WTC11 (cell line): ENCODE measurements around the gene U2AF2. TPM values are rescaled to one million over a fixed set of nuclear protein-coding genes. Genes with fewer than 3 reads are reported as not detected.

ENCODE experiments used
- ATAC-seq: fragments of 200-7000 bp; cut with Tn5 transposase; 2 replicates; pipeline ENCODE4 v1.10.0; 2021; ENCODE audit warnings: mild to moderate bottlenecking, moderate library complexity
- CTCF ChIA-PET: fragments of 300-600 bp; sonication (Branson Sonifier 250); formaldehyde crosslinking; loops from one replicate; lab custom pipeline; 2021; ENCODE audit warnings: antibody characterized with exemption; lab: Charles Lee
- POLR2A ChIA-PET: fragments of 350-600 bp; sonication (Branson Sonifier 250); formaldehyde crosslinking; loops from one replicate; lab custom pipeline; 2021; ENCODE audit warnings: antibody characterized with exemption; lab: Charles Lee
- DNase-seq: peaks from one replicate; pipeline ENCODE4 v3.0.0; 2021; ENCODE audit warnings: low spot score
- H3K27ac Mint-ChIP-seq: 2 replicates; pipeline ENCODE4 v1.8.0; 2021; ENCODE audit warnings: mixed read lengths
- H3K27me3 Mint-ChIP-seq: 2 replicates; pipeline ENCODE4 v1.8.0; 2021; ENCODE audit warnings: low read depth, mild to moderate bottlenecking, moderate library complexity, mixed read lengths
- H3K36me3 Mint-ChIP-seq: 2 replicates; pipeline ENCODE4 v1.8.0; 2021; ENCODE audit warnings: mixed read lengths
- H3K4me1 Mint-ChIP-seq: 2 replicates; pipeline ENCODE4 v1.8.0; 2022; ENCODE audit warnings: mixed read lengths
- H3K4me3 Mint-ChIP-seq: 2 replicates; pipeline ENCODE4 v1.8.0; 2021; ENCODE audit warnings: mild to moderate bottlenecking, moderate library complexity, mixed read lengths
- H3K9me3 Mint-ChIP-seq: 2 replicates; pipeline ENCODE4 v1.8.0; 2021; ENCODE audit warnings: mixed read lengths
- CREB1 ChIP-seq: sonication (generic); formaldehyde crosslinking; IDR thresholded peaks from 2 replicates; pipeline ENCODE4 v1.8.0; 2023; ENCODE audit warnings: mild to moderate bottlenecking, missing genetic modification reagents
- ESRRA ChIP-seq: sonication (generic); formaldehyde crosslinking; IDR thresholded peaks from 2 replicates; pipeline ENCODE4 v1.8.1; 2022; ENCODE audit warnings: mild to moderate bottlenecking, missing genetic modification reagents, borderline replicate concordance
- ETV6 ChIP-seq: sonication (generic); formaldehyde crosslinking; IDR thresholded peaks from 2 replicates; pipeline ENCODE4 v1.8.1; 2022; ENCODE audit warnings: mild to moderate bottlenecking, missing genetic modification reagents
- FOXJ3 ChIP-seq: sonication (generic); formaldehyde crosslinking; IDR thresholded peaks from 2 replicates; pipeline ENCODE4 v1.9.0; 2021; ENCODE audit warnings: missing genetic modification reagents, mild to moderate bottlenecking, borderline replicate concordance
- GABPB1 ChIP-seq: sonication (generic); formaldehyde crosslinking; IDR thresholded peaks from 2 replicates; pipeline ENCODE4 v1.8.1; 2023; ENCODE audit warnings: mild to moderate bottlenecking, missing genetic modification reagents
- GTF2I ChIP-seq: fragments of 250-450 bp; sonication (Bioruptor Pico); conservative IDR thresholded peaks from 2 replicates; pipeline ENCODE4 v1.4.0; 2021; ENCODE audit warnings: mild to moderate bottlenecking
- KAT7 ChIP-seq: sonication (generic); formaldehyde crosslinking; IDR thresholded peaks from 2 replicates; pipeline ENCODE4 v1.8.1; 2023; ENCODE audit warnings: missing genetic modification reagents, mild to moderate bottlenecking, borderline replicate concordance
- NFYB ChIP-seq: sonication (generic); formaldehyde crosslinking; conservative IDR thresholded peaks from 2 replicates; pipeline ENCODE4 v1.8.0; 2022; ENCODE audit warnings: low read depth, missing genetic modification reagents
- ZNF263 ChIP-seq: sonication (generic); formaldehyde crosslinking; IDR thresholded peaks from 2 replicates; pipeline ENCODE4 v1.8.1; 2022; ENCODE audit warnings: low read depth, mild to moderate bottlenecking, moderate library complexity, missing genetic modification reagents
- total RNA-seq: library from RNA; stranded (reverse); gene quantifications from 3 replicates; pipeline ENCODE4 v1.2.3, GENCODE V29; 2021
- TF ChIP-seq, protein P1 (sequence below): fragments of 200-600 bp; IDR thresholded peaks from 2 replicates; pipeline ENCODE4 v1.8.0; 2022; ENCODE audit warnings: antibody characterized with exemption
- TF ChIP-seq, protein P2 (sequence below): sonication (generic); formaldehyde crosslinking; IDR thresholded peaks from 2 replicates; pipeline ENCODE4 v1.8.1; 2023; ENCODE audit warnings: mild to moderate bottlenecking, missing genetic modification reagents
- TF ChIP-seq, protein P3 (sequence below): sonication (generic); formaldehyde crosslinking; IDR thresholded peaks from 2 replicates; pipeline ENCODE4 v1.8.1; 2022; ENCODE audit warnings: mild to moderate bottlenecking, moderate library complexity, missing genetic modification reagents
- TF ChIP-seq, protein P4 (sequence below): sonication (generic); formaldehyde crosslinking; IDR thresholded peaks from 2 replicates; pipeline ENCODE4 v1.8.1; 2022; ENCODE audit warnings: low read depth, mild to moderate bottlenecking, moderate library complexity, missing genetic modification reagents, borderline replicate concordance
- TF ChIP-seq, protein P5 (sequence below): fragments of 250-450 bp; sonication (Bioruptor Pico); conservative IDR thresholded peaks from 2 replicates; pipeline ENCODE4 v1.9.0; 2021; ENCODE audit warnings: mild to moderate bottlenecking
- TF ChIP-seq, protein P6 (sequence below): sonication (generic); formaldehyde crosslinking; IDR thresholded peaks from 2 replicates; pipeline ENCODE4 v1.8.1; 2023; ENCODE audit warnings: mild to moderate bottlenecking, missing genetic modification reagents, moderate library complexity

U2AF2 gene
- total RNA-seq, 1 experiment from 2014 or later = 302 TPM

DNA sequence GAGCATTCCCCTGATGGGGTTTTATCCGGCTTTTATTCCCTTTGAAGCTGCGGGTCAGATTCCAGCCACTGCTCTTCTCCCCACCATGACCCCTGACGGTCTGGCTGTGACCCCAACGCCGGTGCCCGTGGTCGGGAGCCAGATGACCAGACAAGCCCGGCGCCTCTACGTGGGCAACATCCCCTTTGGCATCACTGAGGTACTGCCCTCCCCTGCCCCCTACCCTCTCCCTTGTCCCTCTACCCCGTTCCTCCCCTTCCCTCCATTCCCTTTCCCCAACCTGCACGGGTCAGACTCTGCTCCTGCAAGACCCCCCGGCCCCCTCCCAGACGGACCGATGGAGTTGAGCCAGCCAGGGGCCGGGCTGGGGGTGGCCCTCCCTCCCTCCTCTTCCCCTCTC is 6.2 kb downstream of the U2AF2 start (continued):
- TF ChIP-seq, protein P1, sequence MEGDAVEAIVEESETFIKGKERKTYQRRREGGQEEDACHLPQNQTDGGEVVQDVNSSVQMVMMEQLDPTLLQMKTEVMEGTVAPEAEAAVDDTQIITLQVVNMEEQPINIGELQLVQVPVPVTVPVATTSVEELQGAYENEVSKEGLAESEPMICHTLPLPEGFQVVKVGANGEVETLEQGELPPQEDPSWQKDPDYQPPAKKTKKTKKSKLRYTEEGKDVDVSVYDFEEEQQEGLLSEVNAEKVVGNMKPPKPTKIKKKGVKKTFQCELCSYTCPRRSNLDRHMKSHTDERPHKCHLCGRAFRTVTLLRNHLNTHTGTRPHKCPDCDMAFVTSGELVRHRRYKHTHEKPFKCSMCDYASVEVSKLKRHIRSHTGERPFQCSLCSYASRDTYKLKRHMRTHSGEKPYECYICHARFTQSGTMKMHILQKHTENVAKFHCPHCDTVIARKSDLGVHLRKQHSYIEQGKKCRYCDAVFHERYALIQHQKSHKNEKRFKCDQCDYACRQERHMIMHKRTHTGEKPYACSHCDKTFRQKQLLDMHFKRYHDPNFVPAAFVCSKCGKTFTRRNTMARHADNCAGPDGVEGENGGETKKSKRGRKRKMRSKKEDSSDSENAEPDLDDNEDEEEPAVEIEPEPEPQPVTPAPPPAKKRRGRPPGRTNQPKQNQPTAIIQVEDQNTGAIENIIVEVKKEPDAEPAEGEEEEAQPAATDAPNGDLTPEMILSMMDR = no peak
- TF ChIP-seq ZNF263 (CRISPR knock-in tag) = no peak
- TF ChIP-seq ESRRA (CRISPR knock-in tag) = no peak
- no peak for TF ChIP-seq NFYB
- TF ChIP-seq, protein P2, sequence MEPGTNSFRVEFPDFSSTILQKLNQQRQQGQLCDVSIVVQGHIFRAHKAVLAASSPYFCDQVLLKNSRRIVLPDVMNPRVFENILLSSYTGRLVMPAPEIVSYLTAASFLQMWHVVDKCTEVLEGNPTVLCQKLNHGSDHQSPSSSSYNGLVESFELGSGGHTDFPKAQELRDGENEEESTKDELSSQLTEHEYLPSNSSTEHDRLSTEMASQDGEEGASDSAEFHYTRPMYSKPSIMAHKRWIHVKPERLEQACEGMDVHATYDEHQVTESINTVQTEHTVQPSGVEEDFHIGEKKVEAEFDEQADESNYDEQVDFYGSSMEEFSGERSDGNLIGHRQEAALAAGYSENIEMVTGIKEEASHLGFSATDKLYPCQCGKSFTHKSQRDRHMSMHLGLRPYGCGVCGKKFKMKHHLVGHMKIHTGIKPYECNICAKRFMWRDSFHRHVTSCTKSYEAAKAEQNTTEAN (CRISPR knock-in tag) = no peak

DNA sequence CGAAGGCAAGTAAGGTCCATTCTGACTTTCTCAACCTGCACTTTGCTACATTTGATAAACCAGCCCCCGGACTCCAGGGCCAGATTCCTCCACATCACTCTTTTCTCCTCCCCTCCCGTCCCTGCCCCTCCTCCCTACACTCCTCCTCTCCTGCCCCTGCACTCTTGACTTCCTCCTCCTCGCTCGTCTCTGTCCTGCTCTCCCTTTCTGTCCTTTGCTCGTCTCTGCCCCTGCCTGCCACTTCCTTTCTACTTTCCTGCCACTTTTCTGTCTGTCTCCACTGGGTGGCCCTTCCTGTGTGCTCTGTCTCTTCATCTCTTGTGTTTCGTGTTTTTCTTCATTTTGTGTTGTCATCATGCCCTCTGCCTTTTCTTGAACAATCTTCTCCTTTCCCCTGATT is 7.0 kb downstream of the U2AF2 start:
- Mint-ChIP-seq H3K9me3 (no peaks in the 10 kb centered on the region), H3K36me3 (peaks cover 53% of the 10 kb centered on the region), H3K27me3 (no peaks in the 10 kb centered on the region; the same call in 1 of the 2 replicates), H3K27ac (peak overlapping the region; percentile 17; the same call in 1 of the 2 replicates), H3K4me1 (peaks cover 20% of the 10 kb centered on the region), H3K4me3 (no peak overlapping the region)
- no peak for DNase-seq
- ChIA-PET POLR2A (no interaction called here), CTCF (interaction anchor here (1.0 kb wide), 1 partner anchor 10 kb away, joined by 3 read pairs; no protein-coding TSS in a partner anchor)
- no peak for ATAC-seq
- TF ChIP-seq ETV6 (CRISPR knock-in tag) (no peak), FOXJ3 (no peak), CREB1 (CRISPR knock-in tag) (no peak), KAT7 (CRISPR knock-in tag) (no peak), GABPB1 (CRISPR knock-in tag) (no peak), GTF2I (CRISPR knock-in tag) (no peak)
- TF ChIP-seq, protein P3, sequence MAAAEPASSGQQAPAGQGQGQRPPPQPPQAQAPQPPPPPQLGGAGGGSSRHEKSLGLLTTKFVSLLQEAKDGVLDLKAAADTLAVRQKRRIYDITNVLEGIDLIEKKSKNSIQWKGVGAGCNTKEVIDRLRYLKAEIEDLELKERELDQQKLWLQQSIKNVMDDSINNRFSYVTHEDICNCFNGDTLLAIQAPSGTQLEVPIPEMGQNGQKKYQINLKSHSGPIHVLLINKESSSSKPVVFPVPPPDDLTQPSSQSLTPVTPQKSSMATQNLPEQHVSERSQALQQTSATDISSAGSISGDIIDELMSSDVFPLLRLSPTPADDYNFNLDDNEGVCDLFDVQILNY (CRISPR knock-in tag) = no peak
- TF ChIP-seq, protein P4, sequence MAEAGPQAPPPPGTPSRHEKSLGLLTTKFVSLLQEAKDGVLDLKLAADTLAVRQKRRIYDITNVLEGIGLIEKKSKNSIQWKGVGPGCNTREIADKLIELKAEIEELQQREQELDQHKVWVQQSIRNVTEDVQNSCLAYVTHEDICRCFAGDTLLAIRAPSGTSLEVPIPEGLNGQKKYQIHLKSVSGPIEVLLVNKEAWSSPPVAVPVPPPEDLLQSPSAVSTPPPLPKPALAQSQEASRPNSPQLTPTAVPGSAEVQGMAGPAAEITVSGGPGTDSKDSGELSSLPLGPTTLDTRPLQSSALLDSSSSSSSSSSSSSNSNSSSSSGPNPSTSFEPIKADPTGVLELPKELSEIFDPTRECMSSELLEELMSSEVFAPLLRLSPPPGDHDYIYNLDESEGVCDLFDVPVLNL (CRISPR knock-in tag) = no peak
- TF ChIP-seq, protein P5, sequence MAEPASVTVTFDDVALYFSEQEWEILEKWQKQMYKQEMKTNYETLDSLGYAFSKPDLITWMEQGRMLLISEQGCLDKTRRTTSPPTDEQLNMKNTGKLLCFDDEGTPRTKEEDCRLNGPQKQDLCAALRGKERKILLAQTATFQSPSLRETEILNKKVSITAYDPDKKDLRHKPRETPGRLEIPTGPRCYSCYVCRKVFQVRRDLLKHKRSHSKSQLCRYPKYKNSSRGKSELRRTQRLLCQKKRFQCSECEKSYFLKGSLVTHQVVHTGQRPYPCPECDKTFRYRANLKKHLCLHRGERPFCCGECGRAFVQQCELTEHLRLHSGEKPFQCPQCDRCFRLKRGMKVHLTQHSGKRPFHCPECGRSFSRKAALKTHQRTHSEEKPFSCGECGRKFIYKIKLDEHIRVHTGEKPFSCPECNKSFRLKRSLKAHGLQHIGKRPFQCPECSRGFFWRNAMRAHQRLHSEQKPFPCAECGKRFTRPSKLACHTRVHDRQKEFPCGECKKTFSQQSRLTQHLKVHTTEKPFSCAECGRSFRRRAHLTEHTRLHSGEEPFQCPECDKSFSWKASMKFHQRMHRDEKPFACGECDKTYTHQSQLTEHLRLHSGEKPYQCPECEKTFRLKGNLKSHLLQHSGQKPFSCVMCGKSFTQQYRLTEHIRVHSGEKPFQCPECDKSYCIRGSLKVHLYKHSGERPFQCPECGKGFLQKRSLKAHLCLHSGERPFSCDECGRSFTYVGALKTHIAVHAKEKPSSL = no peak
- TF ChIP-seq, protein P6, sequence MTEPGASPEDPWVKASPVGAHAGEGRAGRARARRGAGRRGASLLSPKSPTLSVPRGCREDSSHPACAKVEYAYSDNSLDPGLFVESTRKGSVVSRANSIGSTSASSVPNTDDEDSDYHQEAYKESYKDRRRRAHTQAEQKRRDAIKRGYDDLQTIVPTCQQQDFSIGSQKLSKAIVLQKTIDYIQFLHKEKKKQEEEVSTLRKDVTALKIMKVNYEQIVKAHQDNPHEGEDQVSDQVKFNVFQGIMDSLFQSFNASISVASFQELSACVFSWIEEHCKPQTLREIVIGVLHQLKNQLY = no peak
